HepG2 (cell line): Measurements from ENCODE around the gene PPFIA3. TPM values are rescaled to one million over a fixed set of nuclear protein-coding genes. Genes with fewer than 3 reads are reported as not detected.

ENCODE experiments used
- CREM ChIP-seq, 2 experiments: sonication (generic) in 1 of 2; formaldehyde crosslinking in 1 of 2; IDR thresholded peaks; 2 replicates each; pipeline versions ENCODE4 v1.4.0 to v1.6.1; 2016 to 2020; ENCODE audit warnings: antibody characterized with exemption in 1 of 2, mild to moderate bottlenecking in 1 of 2, missing genetic modification reagents in 1 of 2
- FOXC1 ChIP-seq: sonication (generic); formaldehyde crosslinking; IDR thresholded peaks from 2 replicates; pipeline ENCODE4 v1.8.0; 2022; ENCODE audit warnings: mild to moderate bottlenecking, missing genetic modification reagents, borderline replicate concordance
- GLI4 ChIP-seq: sonication (generic); formaldehyde crosslinking; IDR thresholded peaks from 2 replicates; pipeline ENCODE4 v1.5.1; 2020; ENCODE audit warnings: missing genetic modification reagents, mild to moderate bottlenecking, moderate library complexity, borderline replicate concordance
- KDM5A ChIP-seq: fragments of 200-600 bp; sonication (generic); IDR thresholded peaks from 2 replicates; pipeline ENCODE4 v1.7.0; 2018; ENCODE audit warnings: antibody characterized with exemption, mild to moderate bottlenecking, low read length, borderline replicate concordance
- NFIB ChIP-seq: sonication (generic); formaldehyde crosslinking; IDR thresholded peaks from 2 replicates; pipeline ENCODE4 v1.9.0; 2021; ENCODE audit warnings: missing genetic modification reagents, mild to moderate bottlenecking, borderline replicate concordance
- WIZ ChIP-seq: sonication (generic); formaldehyde crosslinking; IDR thresholded peaks from 2 replicates; pipeline ENCODE4 v1.5.1; 2020; ENCODE audit warnings: mild to moderate bottlenecking, missing genetic modification reagents
- ZBTB7B ChIP-seq: sonication (generic); formaldehyde crosslinking; IDR thresholded peaks from 2 replicates; pipeline ENCODE4 v1.4.0; 2020; ENCODE audit warnings: missing genetic modification reagents
- ZNF12 ChIP-seq: sonication (generic); formaldehyde crosslinking; IDR thresholded peaks from 2 replicates; pipeline ENCODE4 v1.5.0; 2020; ENCODE audit warnings: missing genetic modification reagents
- polyA plus RNA-seq, 8 experiments: library from polyadenylated mRNA; depleted of rRNA in 3 of 8; stranded (reverse) in 7 of 8; unstranded in 1 of 8; fragments of >200 nt; fragmentation: Illumina TruSeq in 4 of 8; extraction: Trizol in 4 of 8; gene quantifications; 2 replicates each; pipeline versions ENCODE4 v1.2.1 to v1.2.3, GENCODE V29; 2011 to 2016; ENCODE audit warnings: low read depth in 4 of 8, missing spikeins in 1 of 8, mixed read lengths in 1 of 8; ENCODE audit not compliant: insufficient read depth in 1 of 8
- total RNA-seq, 5 experiments: library from RNA; depleted of rRNA; stranded (reverse); fragments of >200 nt; fragmentation: Illumina TruSeq; extraction: Trizol; gene quantifications; 2 replicates each; pipeline ENCODE4 v1.2.3, GENCODE V29; 2016; ENCODE audit warnings: low read depth in 1 of 5
- TF ChIP-seq, protein P1 (sequence below): sonication (generic); formaldehyde crosslinking; IDR thresholded peaks from 2 replicates; pipeline ENCODE4 v1.5.0; 2020; ENCODE audit warnings: mild to moderate bottlenecking, missing genetic modification reagents, moderate library complexity
- TF ChIP-seq, protein P2 (sequence below): sonication (generic); formaldehyde crosslinking; IDR thresholded peaks from 2 replicates; pipeline ENCODE4; 2020; ENCODE audit warnings: missing genetic modification reagents, mild to moderate bottlenecking, borderline replicate concordance
- TF ChIP-seq, protein P3 (sequence below): sonication (generic); formaldehyde crosslinking; conservative IDR thresholded peaks from 2 replicates; pipeline ENCODE4 v1.4.0; 2020; ENCODE audit warnings: missing genetic modification reagents
- TF ChIP-seq, protein P4 (sequence below): sonication (generic); formaldehyde crosslinking; IDR thresholded peaks from 2 replicates; pipeline ENCODE4 v1.4.0; 2020; ENCODE audit warnings: missing genetic modification reagents

Gene PPFIA3
- total and polyA plus RNA-seq, 2 of the 13 experiments (the other 11 are each of a cell fraction or from before 2014, with no cell fraction given): 6.7 to 8.6 TPM

DNA sequence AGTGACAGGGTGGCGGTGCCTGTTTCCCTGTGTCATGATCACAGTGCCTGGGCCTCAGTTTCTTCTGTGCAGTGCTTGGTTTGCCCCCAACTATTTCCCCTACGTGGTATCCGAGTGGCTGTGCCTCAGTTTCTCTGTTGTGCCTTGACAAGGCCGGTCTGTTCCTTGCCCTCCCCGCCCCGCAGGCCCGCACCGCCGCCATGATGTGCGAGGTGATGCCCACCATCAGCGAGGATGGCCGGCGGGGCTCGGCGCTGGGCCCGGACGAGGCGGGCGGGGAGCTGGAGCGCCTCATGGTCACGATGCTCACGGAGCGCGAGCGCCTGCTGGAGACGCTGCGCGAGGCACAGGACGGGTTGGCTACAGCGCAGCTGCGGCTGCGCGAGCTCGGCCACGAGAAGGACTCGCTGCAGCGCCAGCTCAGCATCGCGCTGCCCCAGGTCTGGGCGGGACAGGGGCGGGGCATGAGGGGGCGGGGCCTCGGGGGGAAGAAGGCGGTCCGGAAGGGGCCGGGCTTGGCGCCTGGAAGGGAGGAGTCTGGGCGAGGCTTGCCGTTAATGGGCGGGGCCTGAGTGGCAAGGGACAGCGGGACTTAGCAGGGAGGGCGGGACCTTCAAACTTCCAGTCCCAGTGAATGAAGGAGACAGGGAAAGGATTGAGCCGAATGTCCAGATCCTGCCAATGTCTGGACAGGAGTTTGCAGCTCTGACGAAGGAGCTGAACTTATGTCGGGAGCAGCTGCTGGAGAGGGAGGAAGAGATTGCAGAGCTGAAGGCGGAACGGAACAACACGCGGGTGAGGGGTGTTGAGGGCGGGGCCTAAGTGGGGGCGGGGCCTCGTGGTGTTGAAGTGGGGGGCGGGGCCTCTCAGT lies 8.6 kb downstream of the PPFIA3 start (continued):
- TF ChIP-seq, protein P1, sequence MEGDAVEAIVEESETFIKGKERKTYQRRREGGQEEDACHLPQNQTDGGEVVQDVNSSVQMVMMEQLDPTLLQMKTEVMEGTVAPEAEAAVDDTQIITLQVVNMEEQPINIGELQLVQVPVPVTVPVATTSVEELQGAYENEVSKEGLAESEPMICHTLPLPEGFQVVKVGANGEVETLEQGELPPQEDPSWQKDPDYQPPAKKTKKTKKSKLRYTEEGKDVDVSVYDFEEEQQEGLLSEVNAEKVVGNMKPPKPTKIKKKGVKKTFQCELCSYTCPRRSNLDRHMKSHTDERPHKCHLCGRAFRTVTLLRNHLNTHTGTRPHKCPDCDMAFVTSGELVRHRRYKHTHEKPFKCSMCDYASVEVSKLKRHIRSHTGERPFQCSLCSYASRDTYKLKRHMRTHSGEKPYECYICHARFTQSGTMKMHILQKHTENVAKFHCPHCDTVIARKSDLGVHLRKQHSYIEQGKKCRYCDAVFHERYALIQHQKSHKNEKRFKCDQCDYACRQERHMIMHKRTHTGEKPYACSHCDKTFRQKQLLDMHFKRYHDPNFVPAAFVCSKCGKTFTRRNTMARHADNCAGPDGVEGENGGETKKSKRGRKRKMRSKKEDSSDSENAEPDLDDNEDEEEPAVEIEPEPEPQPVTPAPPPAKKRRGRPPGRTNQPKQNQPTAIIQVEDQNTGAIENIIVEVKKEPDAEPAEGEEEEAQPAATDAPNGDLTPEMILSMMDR (CRISPR knock-in tag): peak; percentile 65
- peak; percentile 81 for TF ChIP-seq ZBTB7B (CRISPR knock-in tag)
- TF ChIP-seq FOXC1 (CRISPR knock-in tag): peak; percentile 98
- peak; percentile 77; the same call in 1 of the 2 replicates for TF ChIP-seq ZNF12 (CRISPR knock-in tag)
- TF ChIP-seq WIZ (CRISPR knock-in tag): peak; percentile 98
- TF ChIP-seq NFIB (CRISPR knock-in tag): peak; percentile 97
- TF ChIP-seq KDM5A: no peak
- TF ChIP-seq, protein P2, sequence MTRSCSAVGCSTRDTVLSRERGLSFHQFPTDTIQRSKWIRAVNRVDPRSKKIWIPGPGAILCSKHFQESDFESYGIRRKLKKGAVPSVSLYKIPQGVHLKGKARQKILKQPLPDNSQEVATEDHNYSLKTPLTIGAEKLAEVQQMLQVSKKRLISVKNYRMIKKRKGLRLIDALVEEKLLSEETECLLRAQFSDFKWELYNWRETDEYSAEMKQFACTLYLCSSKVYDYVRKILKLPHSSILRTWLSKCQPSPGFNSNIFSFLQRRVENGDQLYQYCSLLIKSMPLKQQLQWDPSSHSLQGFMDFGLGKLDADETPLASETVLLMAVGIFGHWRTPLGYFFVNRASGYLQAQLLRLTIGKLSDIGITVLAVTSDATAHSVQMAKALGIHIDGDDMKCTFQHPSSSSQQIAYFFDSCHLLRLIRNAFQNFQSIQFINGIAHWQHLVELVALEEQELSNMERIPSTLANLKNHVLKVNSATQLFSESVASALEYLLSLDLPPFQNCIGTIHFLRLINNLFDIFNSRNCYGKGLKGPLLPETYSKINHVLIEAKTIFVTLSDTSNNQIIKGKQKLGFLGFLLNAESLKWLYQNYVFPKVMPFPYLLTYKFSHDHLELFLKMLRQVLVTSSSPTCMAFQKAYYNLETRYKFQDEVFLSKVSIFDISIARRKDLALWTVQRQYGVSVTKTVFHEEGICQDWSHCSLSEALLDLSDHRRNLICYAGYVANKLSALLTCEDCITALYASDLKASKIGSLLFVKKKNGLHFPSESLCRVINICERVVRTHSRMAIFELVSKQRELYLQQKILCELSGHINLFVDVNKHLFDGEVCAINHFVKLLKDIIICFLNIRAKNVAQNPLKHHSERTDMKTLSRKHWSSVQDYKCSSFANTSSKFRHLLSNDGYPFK (CRISPR knock-in tag): peak; percentile 97
- no peak for TF ChIP-seq CREM (IDR thresholded peaks at IDR 0.05)
- 0 out of 2 replicates have a peak, but pooled peaks have one; percentile 28 for TF ChIP-seq CREM (CRISPR knock-in tag; IDR thresholded peaks at IDR 0.05)
- TF ChIP-seq, protein P3, sequence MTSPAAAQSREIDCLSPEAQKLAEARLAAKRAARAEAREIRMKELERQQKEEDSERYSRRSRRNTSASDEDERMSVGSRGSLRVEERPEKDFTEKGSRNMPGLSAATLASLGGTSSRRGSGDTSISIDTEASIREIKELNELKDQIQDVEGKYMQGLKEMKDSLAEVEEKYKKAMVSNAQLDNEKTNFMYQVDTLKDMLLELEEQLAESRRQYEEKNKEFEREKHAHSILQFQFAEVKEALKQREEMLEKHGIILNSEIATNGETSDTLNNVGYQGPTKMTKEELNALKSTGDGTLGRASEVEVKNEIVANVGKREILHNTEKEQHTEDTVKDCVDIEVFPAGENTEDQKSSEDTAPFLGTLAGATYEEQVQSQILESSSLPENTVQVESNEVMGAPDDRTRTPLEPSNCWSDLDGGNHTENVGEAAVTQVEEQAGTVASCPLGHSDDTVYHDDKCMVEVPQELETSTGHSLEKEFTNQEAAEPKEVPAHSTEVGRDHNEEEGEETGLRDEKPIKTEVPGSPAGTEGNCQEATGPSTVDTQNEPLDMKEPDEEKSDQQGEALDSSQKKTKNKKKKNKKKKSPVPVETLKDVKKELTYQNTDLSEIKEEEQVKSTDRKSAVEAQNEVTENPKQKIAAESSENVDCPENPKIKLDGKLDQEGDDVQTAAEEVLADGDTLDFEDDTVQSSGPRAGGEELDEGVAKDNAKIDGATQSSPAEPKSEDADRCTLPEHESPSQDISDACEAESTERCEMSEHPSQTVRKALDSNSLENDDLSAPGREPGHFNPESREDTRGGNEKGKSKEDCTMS: 0 out of 2 replicates have a peak, but pooled peaks have one; percentile 89
- TF ChIP-seq, protein P4, sequence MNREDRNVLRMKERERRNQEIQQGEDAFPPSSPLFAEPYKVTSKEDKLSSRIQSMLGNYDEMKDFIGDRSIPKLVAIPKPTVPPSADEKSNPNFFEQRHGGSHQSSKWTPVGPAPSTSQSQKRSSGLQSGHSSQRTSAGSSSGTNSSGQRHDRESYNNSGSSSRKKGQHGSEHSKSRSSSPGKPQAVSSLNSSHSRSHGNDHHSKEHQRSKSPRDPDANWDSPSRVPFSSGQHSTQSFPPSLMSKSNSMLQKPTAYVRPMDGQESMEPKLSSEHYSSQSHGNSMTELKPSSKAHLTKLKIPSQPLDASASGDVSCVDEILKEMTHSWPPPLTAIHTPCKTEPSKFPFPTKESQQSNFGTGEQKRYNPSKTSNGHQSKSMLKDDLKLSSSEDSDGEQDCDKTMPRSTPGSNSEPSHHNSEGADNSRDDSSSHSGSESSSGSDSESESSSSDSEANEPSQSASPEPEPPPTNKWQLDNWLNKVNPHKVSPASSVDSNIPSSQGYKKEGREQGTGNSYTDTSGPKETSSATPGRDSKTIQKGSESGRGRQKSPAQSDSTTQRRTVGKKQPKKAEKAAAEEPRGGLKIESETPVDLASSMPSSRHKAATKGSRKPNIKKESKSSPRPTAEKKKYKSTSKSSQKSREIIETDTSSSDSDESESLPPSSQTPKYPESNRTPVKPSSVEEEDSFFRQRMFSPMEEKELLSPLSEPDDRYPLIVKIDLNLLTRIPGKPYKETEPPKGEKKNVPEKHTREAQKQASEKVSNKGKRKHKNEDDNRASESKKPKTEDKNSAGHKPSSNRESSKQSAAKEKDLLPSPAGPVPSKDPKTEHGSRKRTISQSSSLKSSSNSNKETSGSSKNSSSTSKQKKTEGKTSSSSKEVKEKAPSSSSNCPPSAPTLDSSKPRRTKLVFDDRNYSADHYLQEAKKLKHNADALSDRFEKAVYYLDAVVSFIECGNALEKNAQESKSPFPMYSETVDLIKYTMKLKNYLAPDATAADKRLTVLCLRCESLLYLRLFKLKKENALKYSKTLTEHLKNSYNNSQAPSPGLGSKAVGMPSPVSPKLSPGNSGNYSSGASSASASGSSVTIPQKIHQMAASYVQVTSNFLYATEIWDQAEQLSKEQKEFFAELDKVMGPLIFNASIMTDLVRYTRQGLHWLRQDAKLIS (CRISPR knock-in tag): 0 out of 2 replicates have a peak, but pooled peaks have one; percentile 83
- TF ChIP-seq GLI4: peak; percentile 93
